Esophagus squamous epithelium (tissue), 5 donors: ENCODE measurements around the gene CAPZA2. TPM values are rescaled to one million over a fixed set of nuclear protein-coding genes. Genes with fewer than 3 reads are reported as not detected.

Experiments used
- DNase-seq: peaks from one replicate; lab custom pipeline; 2025; lab: John Stamatoyannopoulos, UW
- H3K27ac ChIP-seq, 4 donors: fragments of 200-600 bp; sonication (generic); one replicate each; pipeline ENCODE4 v1.5.1; 2016 to 2019; ENCODE audit warnings: mild to moderate bottlenecking in 1 of 4
- H3K27me3 ChIP-seq, 4 donors: fragments of 200-600 bp; sonication (generic); 1 replicate in 3 of 4; 2 replicates in 1 of 4; pipeline versions ENCODE4 v1.5.1 to v1.6.0; 2017 to 2021; ENCODE audit warnings: antibody characterized with exemption in 1 of 4
- H3K36me3 ChIP-seq, 3 donors: fragments of 200-600 bp; sonication (generic); one replicate each; pipeline ENCODE4 v1.5.1; 2016 to 2019
- H3K4me1 ChIP-seq, 3 donors: fragments of 200-600 bp; sonication (generic); one replicate each; pipeline ENCODE4 v1.5.1; 2017 to 2019
- H3K4me3 ChIP-seq, 4 donors: fragments of 200-600 bp; sonication (generic); 1 replicate in 3 of 4; 2 replicates in 1 of 4; pipeline ENCODE4 v1.5.1; 2016 to 2019; ENCODE audit warnings: mild to moderate bottlenecking in 2 of 4, moderate library complexity in 1 of 4
- H3K9me3 ChIP-seq, 3 donors: fragments of 200-600 bp; sonication (generic); one replicate each; pipeline ENCODE4 v1.5.1; 2016 to 2019
- POLR2A ChIP-seq, 4 donors: fragments of 450-650 bp; IDR thresholded peaks; one replicate each; pipeline ENCODE4 v1.6.1; 2017; ENCODE audit warnings: antibody characterized with exemption in 4 of 4, mild to moderate bottlenecking in 4 of 4, moderate library complexity in 3 of 4
- WGBS, 2 donors: methylation state at CpG; one replicate each; pipeline ENCODE4 v1.1.5; 2018; 5-methylcytosine and 5-hydroxymethylcytosine counted together
- intact Hi-C: fragments of 100-400 bp; cut with DNase I; formaldehyde crosslinking; loops from one replicate; pipeline ENCODE4 v1.15.0; 2022
- total RNA-seq, 4 donors: library from RNA; depleted of rRNA; stranded (reverse); fragments of >200 nt; gene quantifications; one replicate each; pipeline ENCODE4 v1.1.0, GENCODE V29; 2016
- TF ChIP-seq, protein P1 (sequence below), 6 experiments: fragments of 450-650 bp in 4 of 6; fragments of 200-600 bp in 2 of 6; sonication (generic) in 2 of 6; IDR thresholded peaks; one replicate each; pipeline ENCODE4 v1.5.1; 2016 to 2019; ENCODE audit warnings: antibody characterized with exemption in 6 of 6, mild to moderate bottlenecking in 4 of 6, moderate library complexity in 4 of 6
- donor health status: DM: yes; HTN: yes; CAD: no.

CAPZA2 gene
- total RNA-seq, 4 donors from 2014 or later = 68.7 to 123 (median 84.1) TPM

DNA sequence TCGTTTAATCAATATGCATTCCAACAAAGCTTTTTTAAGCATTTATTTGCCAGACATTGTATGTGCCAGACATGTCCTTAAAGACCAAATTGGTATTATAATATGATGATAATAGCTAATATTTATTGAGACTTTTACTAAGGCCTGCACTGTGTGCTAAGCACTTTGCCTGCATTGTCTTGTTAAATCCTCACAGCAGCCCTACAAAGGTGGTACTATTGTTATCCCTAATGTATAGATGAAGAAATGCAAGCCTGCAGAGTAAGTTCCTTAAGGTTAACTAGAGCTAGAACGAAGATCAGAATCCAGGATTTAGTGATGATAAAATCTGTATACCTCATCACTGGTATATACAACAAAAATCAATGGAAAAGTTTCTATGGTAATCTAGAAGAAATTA, 5.3 kb upstream of the CAPZA2 start:
- Histone ChIP-seq H3K4me1 (peaks cover 0 to 10% (median 2%) of the 10 kb centered on the region in 3 donors), H3K9me3 (no peaks in the 10 kb centered on the region), H3K4me3 (no peak overlapping the region), H3K27ac (no peak overlapping the region), H3K36me3 (no peaks in the 10 kb centered on the region), H3K27me3 (no peaks in the 10 kb centered on the region)
- intact Hi-C loops = no loop called here
- DNase-seq = no peak
- TF ChIP-seq POLR2A (IDR thresholded peaks at IDR 0.05) = no peak
- TF ChIP-seq, protein P1, sequence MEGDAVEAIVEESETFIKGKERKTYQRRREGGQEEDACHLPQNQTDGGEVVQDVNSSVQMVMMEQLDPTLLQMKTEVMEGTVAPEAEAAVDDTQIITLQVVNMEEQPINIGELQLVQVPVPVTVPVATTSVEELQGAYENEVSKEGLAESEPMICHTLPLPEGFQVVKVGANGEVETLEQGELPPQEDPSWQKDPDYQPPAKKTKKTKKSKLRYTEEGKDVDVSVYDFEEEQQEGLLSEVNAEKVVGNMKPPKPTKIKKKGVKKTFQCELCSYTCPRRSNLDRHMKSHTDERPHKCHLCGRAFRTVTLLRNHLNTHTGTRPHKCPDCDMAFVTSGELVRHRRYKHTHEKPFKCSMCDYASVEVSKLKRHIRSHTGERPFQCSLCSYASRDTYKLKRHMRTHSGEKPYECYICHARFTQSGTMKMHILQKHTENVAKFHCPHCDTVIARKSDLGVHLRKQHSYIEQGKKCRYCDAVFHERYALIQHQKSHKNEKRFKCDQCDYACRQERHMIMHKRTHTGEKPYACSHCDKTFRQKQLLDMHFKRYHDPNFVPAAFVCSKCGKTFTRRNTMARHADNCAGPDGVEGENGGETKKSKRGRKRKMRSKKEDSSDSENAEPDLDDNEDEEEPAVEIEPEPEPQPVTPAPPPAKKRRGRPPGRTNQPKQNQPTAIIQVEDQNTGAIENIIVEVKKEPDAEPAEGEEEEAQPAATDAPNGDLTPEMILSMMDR (IDR thresholded peaks at IDR 0.05) = no peak
- 71 to 84% methylated on average over 2 of the region's 2 CpGs for WGBS, 2 donors

DNA sequence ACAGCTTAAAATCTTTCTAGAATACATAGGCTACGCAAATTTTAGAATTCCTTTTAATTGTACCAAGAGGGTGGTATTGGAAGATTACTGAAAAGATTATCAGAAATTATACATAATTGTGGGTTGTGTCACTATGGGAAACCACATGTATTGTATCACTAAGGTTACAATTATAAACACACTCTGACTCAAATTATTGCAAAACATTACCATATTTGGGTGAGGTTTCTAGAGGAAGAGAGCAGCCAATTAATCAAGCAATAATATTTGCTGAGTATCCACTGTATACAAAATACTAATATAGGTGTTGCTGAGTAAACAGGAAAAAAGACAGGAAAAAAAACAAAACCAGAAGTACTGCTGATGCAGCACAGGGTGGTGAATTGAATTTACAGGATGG, 3.1 kb upstream of the CAPZA2 start:
- intact Hi-C loops = no loop called here
- DNase-seq = no peak
- Histone ChIP-seq H3K4me1 (peaks cover 4 to 23% (median 4%) of the 10 kb centered on the region in 3 donors), H3K9me3 (no peaks in the 10 kb centered on the region), H3K27me3 (no peaks in the 10 kb centered on the region), H3K27ac (no peak overlapping the region), H3K4me3 (no peak overlapping the region), H3K36me3 (no peaks in the 10 kb centered on the region)
- TF ChIP-seq, protein P1 (IDR thresholded peaks at IDR 0.05) = no peak
- TF ChIP-seq POLR2A (IDR thresholded peaks at IDR 0.05) = no peak
- 57 to 66% methylated on average over 1 of the region's 1 CpG for WGBS, 2 donors

DNA sequence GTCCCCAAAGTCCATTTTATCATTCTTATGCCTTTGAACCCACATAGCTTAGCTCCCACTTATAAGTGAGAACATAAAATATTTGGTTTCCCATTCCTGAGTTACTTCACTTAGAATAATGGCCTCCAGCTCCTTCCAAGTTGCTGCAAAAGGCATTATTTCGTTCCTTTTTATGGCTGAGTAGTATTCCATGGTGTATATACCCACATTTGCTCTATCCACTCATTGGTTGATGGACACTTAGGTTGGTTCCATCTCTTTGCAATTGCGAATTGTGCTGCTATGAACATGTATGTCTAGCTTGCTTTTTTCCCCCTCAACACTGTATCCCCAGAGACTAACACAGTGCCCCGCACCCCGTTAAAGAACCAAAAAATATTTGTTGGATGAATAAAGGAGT, 670 bp upstream of the CAPZA2 start:
- peak overlapping the region in 3 of 4 donors; percentile 32 to 99 (median 97) for H3K27ac ChIP-seq

DNA sequence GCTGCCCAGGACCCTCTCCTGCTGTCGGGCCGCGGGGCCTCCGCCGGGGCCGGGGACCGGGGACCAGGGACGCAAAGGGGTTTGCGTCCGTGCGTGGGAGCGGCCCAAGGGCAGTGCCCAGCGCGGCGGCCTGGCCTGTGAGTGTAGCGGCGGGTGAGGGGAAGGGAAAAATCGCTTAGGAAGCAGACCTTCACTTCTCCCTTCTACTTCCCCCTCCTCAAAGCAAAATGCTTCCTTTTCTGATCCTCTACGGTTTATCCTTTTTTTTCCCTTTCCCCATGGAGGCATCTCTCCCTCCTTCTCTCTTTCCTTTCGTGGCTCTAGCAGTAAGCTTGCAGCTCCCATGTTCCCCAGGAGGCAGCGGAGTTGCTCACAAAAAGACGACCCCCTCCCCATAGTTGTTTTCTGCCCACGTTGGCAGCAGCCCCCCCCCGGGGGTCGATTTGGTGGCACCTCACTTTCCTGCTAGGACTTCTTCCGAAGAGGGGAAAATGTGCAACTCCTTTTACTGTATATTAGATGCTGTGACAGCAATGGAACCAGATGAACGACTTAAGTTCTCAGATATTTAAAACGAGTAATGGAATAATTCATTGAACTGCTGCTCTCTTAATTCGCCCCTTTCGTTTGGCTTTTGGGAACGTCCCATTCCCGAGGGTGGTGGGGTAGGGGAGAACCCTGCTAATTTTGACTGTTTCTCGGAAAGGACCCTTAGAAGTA, 724 bp downstream of the CAPZA2 start:
- Histone ChIP-seq H3K4me1 (peaks cover 6 to 57% (median 16%) of the 10 kb centered on the region in 3 donors), H3K4me3 (peak overlapping the region; percentile 81 to 99 (median 90)), H3K27me3 (no peaks in the 10 kb centered on the region), H3K36me3 (no peaks in the 10 kb centered on the region), H3K27ac (peak overlapping the region; percentile 97 to 100 (median 99)), H3K9me3 (no peaks in the 10 kb centered on the region)
- intact Hi-C loops = no loop called here
- 0 to 1% methylated on average over 19 to 21 of the region's 33 CpGs for WGBS, 2 donors
- no peak for DNase-seq
- TF ChIP-seq, protein P1 (IDR thresholded peaks at IDR 0.05) = peak in 1 of 6 experiments; percentile 8
- TF ChIP-seq POLR2A (IDR thresholded peaks at IDR 0.05) = no peak

More for the DNA sequence above, 670 bp upstream of the CAPZA2 start:
- intact Hi-C loops = no loop called here
- TF ChIP-seq, protein P1 (IDR thresholded peaks at IDR 0.05) = no peak
- TF ChIP-seq POLR2A (IDR thresholded peaks at IDR 0.05) = no peak
- H3K27me3 ChIP-seq = no peaks in the 10 kb centered on the region
- WGBS, 2 donors = 78 to 81% methylated on average over 4 of the region's 4 CpGs
- H3K4me1 ChIP-seq = peaks cover 6 to 43% (median 11%) of the 10 kb centered on the region in 3 donors
- H3K4me3 ChIP-seq = peak overlapping the region in 3 of 4 donors; percentile 81 to 99 (median 90)
- no peaks in the 10 kb centered on the region for H3K9me3 ChIP-seq
- no peak for DNase-seq
- no peaks in the 10 kb centered on the region for H3K36me3 ChIP-seq

DNA sequence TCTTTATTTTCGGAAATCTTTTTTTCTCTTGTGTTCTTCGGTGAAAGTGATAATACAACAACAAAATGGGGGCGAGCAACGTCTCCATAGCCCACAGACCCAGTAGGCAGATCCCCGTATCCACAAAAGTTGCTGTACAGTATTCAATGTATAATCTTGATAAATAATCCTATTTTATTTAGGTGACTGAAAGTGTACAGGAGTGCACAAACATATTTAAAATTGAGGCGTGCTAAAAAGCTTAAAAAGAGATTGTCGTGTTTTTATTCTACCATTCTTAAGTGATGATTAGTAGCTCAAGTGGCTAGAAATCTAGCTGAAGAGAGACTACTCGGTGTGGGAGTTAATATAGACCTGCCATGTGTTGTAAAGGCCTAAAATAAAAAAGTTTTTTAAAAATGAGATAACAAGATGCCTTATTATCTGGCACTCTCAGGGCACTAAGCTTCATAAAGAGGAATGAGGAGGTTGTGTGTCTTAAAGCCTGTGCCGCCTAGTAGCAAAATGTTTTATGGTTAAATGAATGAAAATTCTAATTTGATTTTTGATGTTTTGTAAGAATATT, 1.6 kb downstream of the CAPZA2 start:
- peak overlapping the region in 2 of 4 donors; percentile 97 to 99 for H3K27ac ChIP-seq
- H3K4me3 ChIP-seq = peak overlapping the region; percentile 81 to 99 (median 90)
- H3K27me3 ChIP-seq = no peaks in the 10 kb centered on the region
- intact Hi-C loops = no loop called here
- WGBS, 2 donors = 19 to 21% methylated on average over 9 of the region's 9 CpGs
- DNase-seq = no peak
- no peaks in the 10 kb centered on the region for H3K9me3 ChIP-seq
- no peaks in the 10 kb centered on the region for H3K36me3 ChIP-seq
- TF ChIP-seq, protein P1 (IDR thresholded peaks at IDR 0.05) = no peak
- TF ChIP-seq POLR2A (IDR thresholded peaks at IDR 0.05) = no peak
- peaks cover 6 to 64% (median 16%) of the 10 kb centered on the region in 3 donors for H3K4me1 ChIP-seq
